IPS-15b (cell line): ENCODE results near the gene GPR62.
A peak's percentile ranks its signal among the peaks of the same experiment; 100 is the strongest.

Experiments
- H3K27me3 ChIP-seq: one replicate; pipeline ENCODE4 v1.6.1; 2013; ENCODE audit warnings: low read length; ENCODE audit not compliant: control insufficient read depth, insufficient read depth
- H3K36me3 ChIP-seq: one replicate; pipeline ENCODE4 v1.6.1; 2013; ENCODE audit warnings: low read length; ENCODE audit not compliant: control insufficient read depth, insufficient read depth
- H3K4me1 ChIP-seq: one replicate; pipeline ENCODE4 v1.6.1; 2013; ENCODE audit warnings: mild to moderate bottlenecking, low read length; ENCODE audit not compliant: control insufficient read depth, insufficient read depth
- H3K4me3 ChIP-seq: one replicate; pipeline ENCODE4 v1.5.1; 2013; ENCODE audit warnings: low read depth, low read length
- H3K9ac ChIP-seq: one replicate; pipeline ENCODE4 v1.6.1; 2013; ENCODE audit warnings: low read depth, mild to moderate bottlenecking, low read length
- H3K9me3 ChIP-seq: one replicate; pipeline ENCODE4 v1.6.1; 2013; ENCODE audit warnings: mild to moderate bottlenecking, low read length; ENCODE audit not compliant: control insufficient read depth, insufficient read depth

Gene GPR62

GRCh38 chr3:52006017-52006819, 51.0 kb downstream of the GPR62 start:
- Histone ChIP-seq H3K36me3 (no peaks in the 10 kb centered on the region), H3K4me1 (peaks cover 14% of the 10 kb centered on the region), H3K9me3 (no peaks in the 10 kb centered on the region), H3K4me3 (peak overlapping the region; percentile 18), H3K9ac (peak overlapping the region; percentile 60), H3K27me3 (no peaks in the 10 kb centered on the region)

- H3K9ac ChIP-seq: no peak overlapping the region
These were observed 51.6 kb downstream of the GPR62 start for GRCh38 chr3:52006820-52007133.

More at GRCh38 chr3:52006820-52007133, 51.6 kb downstream of the GPR62 start:
- Histone ChIP-seq H3K4me1 (peaks cover 14% of the 10 kb centered on the region), H3K4me3 (no peak overlapping the region), H3K36me3 (no peaks in the 10 kb centered on the region), H3K9me3 (no peaks in the 10 kb centered on the region), H3K27me3 (no peaks in the 10 kb centered on the region)
